Neural cell (in vitro differentiated cells): ENCODE results near the gene HOXA1. TPM values are rescaled to one million over a fixed set of nuclear protein-coding genes. Genes with fewer than 3 reads are reported as not detected.

ENCODE experiments used
- H2AFZ ChIP-seq: fragments of 200-600, 300-800 bp; sonication (generic), shearing (Covaris generic); 2 replicates; pipeline ENCODE4 v1.6.0; 2014; ENCODE audit warnings: low read depth, mild to moderate bottlenecking, antibody characterized with exemption, low read length, moderate library complexity
- H3F3A ChIP-seq: fragments of 200-600 bp; shearing (Covaris generic); 2 replicates; pipeline ENCODE4 v1.6.1; 2016; ENCODE audit warnings: mild to moderate bottlenecking, moderate library complexity, mixed read lengths, antibody characterized with exemption, low read length; ENCODE audit not compliant: insufficient read depth, poor library complexity, severe bottlenecking
- H3K27ac ChIP-seq: fragments of 200-600, 300-800 bp; sonication (generic), shearing (Covaris generic); 2 replicates; pipeline ENCODE4 v1.5.1; 2014; ENCODE audit warnings: mild to moderate bottlenecking, low read length, moderate library complexity
- H3K27me3 ChIP-seq: fragments of 300-800, 200-600 bp; sonication (generic), shearing (Covaris generic); 2 replicates; pipeline ENCODE4 v1.6.0; 2014; ENCODE audit warnings: mild to moderate bottlenecking, low read depth, low read length, moderate library complexity; ENCODE audit not compliant: insufficient read depth
- H3K36me3 ChIP-seq: fragments of 300-800, 200-600 bp; sonication (generic), shearing (Covaris generic); 2 replicates; pipeline ENCODE4 v1.5.1; 2014; ENCODE audit warnings: mild to moderate bottlenecking, antibody characterized with exemption, low read length, moderate library complexity; ENCODE audit not compliant: insufficient read depth
- H3K4me2 ChIP-seq: fragments of 300-800, 200-600 bp; sonication (generic), shearing (Covaris generic); 2 replicates; pipeline ENCODE4 v1.6.0; 2014; ENCODE audit warnings: mild to moderate bottlenecking, low read length
- H3K4me3 ChIP-seq: fragments of 300-800, 200-600 bp; sonication (generic), shearing (Covaris generic); 2 replicates; pipeline ENCODE4 v1.5.1; 2014; ENCODE audit warnings: mild to moderate bottlenecking, low read length, moderate library complexity
- H3K79me2 ChIP-seq: fragments of 200-600 bp; shearing (Covaris generic); replicated peaks from 2 replicates; pipeline ENCODE4 v1.6.0; 2014; ENCODE audit warnings: mild to moderate bottlenecking, low read length, moderate library complexity; ENCODE audit not compliant: insufficient read depth
- H3K9ac ChIP-seq: fragments of 300-800, 200-600 bp; sonication (generic), shearing (Covaris generic); 2 replicates; pipeline ENCODE4 v1.6.1; 2016; ENCODE audit warnings: mild to moderate bottlenecking, low read length, mixed read lengths
- H3K9me2 ChIP-seq: fragments of 200-600 bp; shearing (Covaris generic); 2 replicates; pipeline ENCODE4 v1.6.1; 2016; ENCODE audit warnings: mild to moderate bottlenecking, low read length, mixed read lengths; ENCODE audit not compliant: insufficient read depth
- H3K9me3 ChIP-seq: fragments of 200-600, 300-800 bp; sonication (generic), shearing (Covaris generic); 2 replicates; pipeline ENCODE4 v1.6.1; 2016; ENCODE audit warnings: mild to moderate bottlenecking, mixed run types, low read length, moderate library complexity, mixed read lengths
- H4K20me1 ChIP-seq: fragments of 200-600 bp; shearing (Covaris generic); 2 replicates; pipeline ENCODE4 v1.6.1; 2016; ENCODE audit warnings: mild to moderate bottlenecking, mixed run types; ENCODE audit not compliant: insufficient read depth
- EP300 ChIP-seq: fragments of 450-650 bp; conservative IDR thresholded peaks from 2 replicates; pipeline ENCODE4 v1.6.1; 2014; ENCODE audit warnings: antibody characterized with exemption, mild to moderate bottlenecking, moderate library complexity; ENCODE audit not compliant: poor library complexity, severe bottlenecking
- EZH2 ChIP-seq: fragments of 200-600, 300-800 bp; shearing (Covaris generic), sonication (generic); IDR thresholded peaks from 2 replicates; pipeline ENCODE4 v1.6.1; 2014; ENCODE audit warnings: antibody characterized with exemption, low read length, borderline replicate concordance, mild to moderate bottlenecking; ENCODE audit not compliant: insufficient read depth, poor library complexity, severe bottlenecking
- MXI1 ChIP-seq: fragments of 450-650 bp; conservative IDR thresholded peaks from 2 replicates; pipeline ENCODE4 v1.6.1; 2014; ENCODE audit warnings: antibody characterized with exemption, mild to moderate bottlenecking; ENCODE audit not compliant: poor library complexity, severe bottlenecking
- POLR2AphosphoS5 ChIP-seq: IDR thresholded peaks from 2 replicates; pipeline ENCODE4 v1.6.1; 2012
- RAD21 ChIP-seq: fragments of 450-650 bp; conservative IDR thresholded peaks from 2 replicates; pipeline ENCODE4 v1.6.1; 2014; ENCODE audit warnings: antibody characterized with exemption, mild to moderate bottlenecking, moderate library complexity
- SMC3 ChIP-seq: fragments of 450-650 bp; conservative IDR thresholded peaks from 2 replicates; pipeline ENCODE4 v1.6.1; 2014; ENCODE audit warnings: antibody characterized with exemption, mild to moderate bottlenecking, moderate library complexity; ENCODE audit not compliant: poor library complexity
- TAF1 ChIP-seq: IDR thresholded peaks from 2 replicates; pipeline ENCODE4 v1.6.1; 2012; ENCODE audit warnings: low read depth
- polyA plus RNA-seq: library from polyadenylated mRNA; depleted of rRNA; stranded (reverse); fragments of >200 nt; gene quantifications from 2 replicates; pipeline ENCODE4 v1.2.3, GENCODE V29; 2014
- TF ChIP-seq, protein P1 (sequence below): fragments of 450-650 bp; IDR thresholded peaks from 2 replicates; pipeline ENCODE4 v1.5.1; 2014; ENCODE audit warnings: antibody characterized with exemption, mild to moderate bottlenecking, moderate library complexity; ENCODE audit not compliant: poor library complexity, severe bottlenecking
- TF ChIP-seq, protein P2 (sequence below): IDR thresholded peaks from 2 replicates; pipeline ENCODE4 v1.6.1; 2012; ENCODE audit warnings: borderline replicate concordance

HOXA1 gene
- polyA plus RNA-seq, 1 donor from 2014 or later, result not detected

DNA sequence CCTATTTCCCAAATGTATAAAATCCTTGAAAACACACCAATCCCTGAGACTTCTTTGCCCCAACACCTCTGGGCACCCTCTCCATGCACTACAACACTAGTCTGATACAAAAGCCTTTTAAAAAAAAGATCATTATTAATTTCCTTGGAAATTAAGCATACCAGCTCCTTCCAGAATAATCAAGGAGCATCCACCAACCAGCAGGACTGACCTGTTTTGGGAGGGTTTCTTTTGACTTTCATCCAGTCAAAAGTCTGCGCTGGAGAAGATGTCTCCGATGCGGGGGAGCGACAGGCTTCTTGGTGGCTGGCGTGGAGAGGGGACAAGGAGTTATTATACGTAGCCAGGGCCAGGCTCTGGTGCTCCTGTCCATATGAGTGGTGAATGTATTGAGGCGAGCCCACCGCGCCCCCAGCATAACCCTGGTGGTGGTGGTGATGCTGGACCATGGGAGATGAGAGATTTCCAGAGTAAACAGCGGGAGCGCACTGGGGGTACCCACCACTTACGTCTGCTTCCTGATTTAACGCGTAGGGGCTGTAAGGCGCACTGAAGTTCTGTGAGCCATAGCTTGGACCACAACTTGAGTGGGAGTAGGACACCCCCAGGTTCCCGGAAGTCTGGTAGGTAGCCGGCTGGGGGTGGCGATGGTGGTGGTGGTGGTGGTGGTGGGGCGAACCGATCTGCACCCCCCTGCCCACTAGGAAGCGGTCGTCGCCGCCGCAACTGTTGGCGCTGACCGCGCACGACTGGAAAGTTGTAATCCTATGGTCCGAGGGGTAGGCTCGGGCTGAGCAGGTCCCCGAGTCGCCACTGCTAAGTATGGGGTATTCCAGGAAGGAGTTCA is 527 bp downstream of the HOXA1 start:
- Histone ChIP-seq H3K4me2 (no peak overlapping the region), H3K4me3 (peak overlapping the region; percentile 63), H3K9me3 (peaks cover 3% of the 10 kb centered on the region), H4K20me1 (no peaks in the 10 kb centered on the region), H3K9ac (no peak overlapping the region), H3K27me3 (peaks cover 100% of the 10 kb centered on the region), H2AFZ (no peak overlapping the region), H3K36me3 (no peaks in the 10 kb centered on the region), H3K79me2 (no peaks in the 10 kb centered on the region), H3K9me2 (no peaks in the 10 kb centered on the region), H3F3A (no peaks in the 10 kb centered on the region), H3K27ac (no peak overlapping the region)
- no peak for TF ChIP-seq SMC3
- peak; percentile 45 for TF ChIP-seq EZH2

DNA sequence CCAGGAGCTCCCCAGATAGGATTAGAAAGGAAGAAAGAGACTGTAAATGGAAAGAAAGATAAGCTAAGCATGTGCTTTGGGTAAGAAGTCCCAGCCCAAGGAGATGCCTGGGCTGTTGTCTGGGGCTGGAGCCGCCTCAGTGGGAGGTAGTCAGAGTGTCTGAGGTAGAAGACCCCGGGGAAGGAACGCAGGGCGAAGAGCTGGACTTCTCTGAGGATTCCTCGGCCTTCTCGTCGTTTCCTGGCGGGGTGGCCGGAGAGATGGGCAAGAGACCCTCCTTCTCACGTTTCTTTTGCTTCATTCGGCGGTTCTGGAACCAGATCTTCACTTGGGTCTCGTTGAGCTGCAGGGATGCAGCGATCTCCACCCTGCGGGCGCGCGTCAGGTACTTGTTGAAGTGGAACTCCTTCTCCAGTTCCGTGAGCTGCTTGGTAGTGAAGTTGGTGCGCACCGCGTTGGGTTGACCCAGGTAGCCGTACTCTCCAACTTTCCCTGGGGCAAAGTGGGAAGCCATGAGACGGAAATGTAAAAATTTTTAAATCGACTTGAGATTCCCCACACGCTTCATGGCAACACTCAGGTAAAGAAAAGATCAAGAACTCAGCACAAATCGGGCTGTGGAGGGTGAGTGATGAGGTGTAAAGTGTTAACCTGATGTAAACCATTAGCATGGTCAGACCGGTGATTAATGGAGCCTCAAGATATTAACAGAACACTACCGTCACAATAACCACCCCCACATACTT is 1.3 kb downstream of the HOXA1 start:
- no peak overlapping the region for H3K9ac ChIP-seq
- no peaks in the 10 kb centered on the region for H3K36me3 ChIP-seq
- no peak overlapping the region for H3K27ac ChIP-seq
- no peak overlapping the region for H3K4me2 ChIP-seq
- H3K9me3 ChIP-seq, result peaks cover 3% of the 10 kb centered on the region
- no peaks in the 10 kb centered on the region for H3K9me2 ChIP-seq
- no peak overlapping the region for H3K4me3 ChIP-seq
- TF ChIP-seq EP300 (no peak), POLR2AphosphoS5 (no peak), SMC3 (no peak), RAD21 (no peak), MXI1 (no peak), TAF1 (no peak), EZH2 (no peak)
- TF ChIP-seq, protein P1, sequence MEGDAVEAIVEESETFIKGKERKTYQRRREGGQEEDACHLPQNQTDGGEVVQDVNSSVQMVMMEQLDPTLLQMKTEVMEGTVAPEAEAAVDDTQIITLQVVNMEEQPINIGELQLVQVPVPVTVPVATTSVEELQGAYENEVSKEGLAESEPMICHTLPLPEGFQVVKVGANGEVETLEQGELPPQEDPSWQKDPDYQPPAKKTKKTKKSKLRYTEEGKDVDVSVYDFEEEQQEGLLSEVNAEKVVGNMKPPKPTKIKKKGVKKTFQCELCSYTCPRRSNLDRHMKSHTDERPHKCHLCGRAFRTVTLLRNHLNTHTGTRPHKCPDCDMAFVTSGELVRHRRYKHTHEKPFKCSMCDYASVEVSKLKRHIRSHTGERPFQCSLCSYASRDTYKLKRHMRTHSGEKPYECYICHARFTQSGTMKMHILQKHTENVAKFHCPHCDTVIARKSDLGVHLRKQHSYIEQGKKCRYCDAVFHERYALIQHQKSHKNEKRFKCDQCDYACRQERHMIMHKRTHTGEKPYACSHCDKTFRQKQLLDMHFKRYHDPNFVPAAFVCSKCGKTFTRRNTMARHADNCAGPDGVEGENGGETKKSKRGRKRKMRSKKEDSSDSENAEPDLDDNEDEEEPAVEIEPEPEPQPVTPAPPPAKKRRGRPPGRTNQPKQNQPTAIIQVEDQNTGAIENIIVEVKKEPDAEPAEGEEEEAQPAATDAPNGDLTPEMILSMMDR, result no peak
- TF ChIP-seq, protein P2, sequence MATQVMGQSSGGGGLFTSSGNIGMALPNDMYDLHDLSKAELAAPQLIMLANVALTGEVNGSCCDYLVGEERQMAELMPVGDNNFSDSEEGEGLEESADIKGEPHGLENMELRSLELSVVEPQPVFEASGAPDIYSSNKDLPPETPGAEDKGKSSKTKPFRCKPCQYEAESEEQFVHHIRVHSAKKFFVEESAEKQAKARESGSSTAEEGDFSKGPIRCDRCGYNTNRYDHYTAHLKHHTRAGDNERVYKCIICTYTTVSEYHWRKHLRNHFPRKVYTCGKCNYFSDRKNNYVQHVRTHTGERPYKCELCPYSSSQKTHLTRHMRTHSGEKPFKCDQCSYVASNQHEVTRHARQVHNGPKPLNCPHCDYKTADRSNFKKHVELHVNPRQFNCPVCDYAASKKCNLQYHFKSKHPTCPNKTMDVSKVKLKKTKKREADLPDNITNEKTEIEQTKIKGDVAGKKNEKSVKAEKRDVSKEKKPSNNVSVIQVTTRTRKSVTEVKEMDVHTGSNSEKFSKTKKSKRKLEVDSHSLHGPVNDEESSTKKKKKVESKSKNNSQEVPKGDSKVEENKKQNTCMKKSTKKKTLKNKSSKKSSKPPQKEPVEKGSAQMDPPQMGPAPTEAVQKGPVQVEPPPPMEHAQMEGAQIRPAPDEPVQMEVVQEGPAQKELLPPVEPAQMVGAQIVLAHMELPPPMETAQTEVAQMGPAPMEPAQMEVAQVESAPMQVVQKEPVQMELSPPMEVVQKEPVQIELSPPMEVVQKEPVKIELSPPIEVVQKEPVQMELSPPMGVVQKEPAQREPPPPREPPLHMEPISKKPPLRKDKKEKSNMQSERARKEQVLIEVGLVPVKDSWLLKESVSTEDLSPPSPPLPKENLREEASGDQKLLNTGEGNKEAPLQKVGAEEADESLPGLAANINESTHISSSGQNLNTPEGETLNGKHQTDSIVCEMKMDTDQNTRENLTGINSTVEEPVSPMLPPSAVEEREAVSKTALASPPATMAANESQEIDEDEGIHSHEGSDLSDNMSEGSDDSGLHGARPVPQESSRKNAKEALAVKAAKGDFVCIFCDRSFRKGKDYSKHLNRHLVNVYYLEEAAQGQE, result no peak
- no peak overlapping the region for H2AFZ ChIP-seq
- peaks cover 100% of the 10 kb centered on the region for H3K27me3 ChIP-seq
- no peaks in the 10 kb centered on the region for H3K79me2 ChIP-seq
- no peaks in the 10 kb centered on the region for H3F3A ChIP-seq
- no peaks in the 10 kb centered on the region for H4K20me1 ChIP-seq
